ENCODE measurements around the gene ADAMTS16.

Gene ADAMTS16

DNA sequence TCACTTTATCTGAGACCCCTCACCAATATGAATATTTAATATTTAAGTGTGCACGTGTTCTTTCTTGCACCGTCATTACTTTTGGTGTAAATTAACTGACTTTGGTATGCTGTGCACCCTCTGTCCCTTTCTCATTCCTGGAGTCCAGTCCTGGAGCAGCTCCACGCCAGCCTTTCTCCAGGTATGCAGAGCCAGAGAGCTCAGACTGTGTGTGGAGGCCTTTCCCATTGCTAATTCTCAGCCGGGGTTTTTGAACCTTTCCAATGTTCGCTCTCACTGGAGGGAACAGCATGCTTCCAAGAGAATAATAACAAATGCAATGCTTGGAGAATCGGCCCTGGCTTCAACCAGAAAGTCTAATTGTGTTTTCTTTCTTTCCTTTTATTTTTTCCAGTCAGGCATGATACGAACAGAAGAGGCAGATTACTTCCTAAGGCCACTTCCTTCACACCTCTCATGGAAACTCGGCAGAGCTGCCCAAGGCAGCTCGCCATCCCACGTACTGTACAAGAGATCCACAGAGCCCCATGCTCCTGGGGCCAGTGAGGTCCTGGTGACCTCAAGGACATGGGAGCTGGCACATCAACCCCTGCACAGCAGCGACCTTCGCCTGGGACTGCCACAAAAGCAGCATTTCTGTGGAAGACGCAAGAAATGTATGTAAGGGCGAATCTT lies 41.7 kb downstream of the ADAMTS16 start:
- no peak overlapping the region for H3K4me3 ChIP-seq
- no peak overlapping the region for H3K27ac ChIP-seq

DNA sequence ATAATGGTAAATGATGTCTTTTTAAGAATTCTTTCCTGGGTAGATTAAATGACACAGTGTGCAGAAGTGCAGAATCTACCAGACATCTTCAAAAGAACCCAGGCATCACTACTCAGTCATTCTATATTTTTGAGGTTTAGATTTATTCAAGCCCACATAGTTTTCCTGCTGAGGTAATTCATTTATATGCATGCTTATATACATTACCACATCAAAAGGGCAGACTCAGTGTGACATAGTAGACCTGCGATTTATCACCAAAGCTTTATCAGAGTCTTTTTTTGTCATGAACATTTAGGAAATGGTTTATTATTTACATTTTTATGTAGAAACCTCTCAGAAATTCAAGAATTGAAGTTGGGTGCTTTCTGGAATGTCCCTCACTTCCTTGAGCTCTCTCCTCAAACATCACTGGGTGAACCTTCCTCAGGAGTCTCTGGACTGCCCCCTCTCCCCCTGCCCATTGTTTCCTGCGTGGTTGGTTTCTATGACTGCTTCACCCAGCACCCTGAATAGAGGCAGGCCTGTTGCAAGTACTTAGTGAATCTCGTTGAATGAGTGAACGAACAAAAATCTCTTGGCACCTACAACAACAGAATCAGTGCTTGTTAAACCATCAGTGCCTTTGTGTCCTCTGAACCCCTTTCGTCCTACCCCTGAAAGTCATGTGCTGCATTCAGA lies 42.5 kb downstream of the ADAMTS16 start:
- Histone ChIP-seq H3K27ac (no peak overlapping the region), H3K4me3 (no peak overlapping the region)

DNA sequence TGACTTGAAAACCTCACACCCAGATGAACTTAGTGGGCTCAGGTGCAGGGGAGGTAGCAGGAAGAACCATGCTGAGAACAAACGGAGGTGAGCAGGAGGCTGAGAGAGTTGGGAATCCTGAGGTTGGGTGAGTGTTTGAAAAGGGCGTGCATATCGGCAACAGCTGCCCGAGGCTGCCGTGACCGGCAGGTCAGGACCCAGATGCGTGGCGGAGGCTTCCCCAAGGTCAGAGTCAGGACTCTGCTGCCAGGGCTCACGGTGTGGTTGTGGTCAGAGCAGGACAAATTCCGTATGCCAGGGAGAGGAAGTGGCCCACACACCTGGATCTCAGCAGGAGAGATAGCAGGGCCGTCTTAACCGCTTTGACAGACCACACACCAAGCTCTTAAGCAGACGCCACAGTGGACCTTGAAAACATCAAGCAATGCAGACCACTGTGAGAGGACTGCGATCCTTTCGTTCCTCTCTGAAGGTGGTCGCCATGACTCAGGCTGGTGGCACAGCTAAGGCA lies 43.1 kb downstream of the ADAMTS16 start:
- Histone ChIP-seq H3K27ac (no peak overlapping the region), H3K4me3 (no peak overlapping the region)

GRCh38 chr5:5183933-5184332 lies 43.8 kb downstream of the ADAMTS16 start:
- no peak overlapping the region for H3K27ac ChIP-seq
- no peak overlapping the region for H3K4me3 ChIP-seq

- Histone ChIP-seq H3K4me3 (no peak overlapping the region), H3K27ac (no peak overlapping the region)
These were observed 48.4 kb downstream of the ADAMTS16 start for GRCh38 chr5:5188376-5189050.

- Histone ChIP-seq H3K27ac (no peak overlapping the region), H3K4me3 (no peak overlapping the region)
These were observed 48.9 kb downstream of the ADAMTS16 start for GRCh38 chr5:5189051-5189430.

DNA sequence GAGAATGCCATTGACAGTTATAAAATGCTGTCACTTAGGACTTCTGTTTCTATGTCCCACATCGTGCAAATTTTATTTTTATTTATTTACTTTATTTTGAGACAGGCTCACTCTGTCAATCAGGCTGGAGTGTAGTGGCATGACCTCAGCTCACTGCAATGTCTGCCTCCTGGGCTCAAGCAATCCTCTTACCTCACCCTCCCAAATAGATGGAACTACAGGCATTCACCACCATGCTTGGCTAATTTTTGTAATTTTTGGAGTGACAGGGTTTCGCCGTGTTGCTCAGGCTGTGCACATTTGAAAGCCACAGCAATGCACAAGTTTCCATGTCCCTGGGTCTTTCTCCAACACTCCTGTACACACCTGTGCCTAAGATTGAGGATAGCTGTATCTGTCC lies 51.8 kb downstream of the ADAMTS16 start:
- no peak overlapping the region for H3K4me3 ChIP-seq
- H3K27ac ChIP-seq = no peak overlapping the region

DNA sequence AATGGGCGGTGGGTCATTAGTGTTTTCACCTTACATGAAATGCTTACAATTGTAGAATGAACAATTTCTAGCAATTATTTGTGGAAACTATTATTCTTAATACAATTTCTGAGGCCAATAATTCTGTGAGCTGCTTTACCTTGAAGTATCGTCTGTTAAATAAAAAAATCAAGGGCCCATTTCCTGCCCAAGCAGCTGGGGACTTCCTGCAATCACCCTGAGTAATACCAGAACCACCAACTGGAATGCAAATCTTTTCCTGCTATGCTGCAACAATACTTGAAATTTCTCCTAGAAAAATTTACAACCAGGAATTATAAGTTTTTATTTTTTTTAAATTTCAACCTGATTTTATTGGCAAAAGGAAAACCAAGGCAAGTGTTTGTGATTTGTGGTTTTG lies 52.6 kb downstream of the ADAMTS16 start:
- no peak overlapping the region for H3K4me3 ChIP-seq
- no peak overlapping the region for H3K27ac ChIP-seq

GRCh38 chr5:5195128-5195918 lies 55.2 kb downstream of the ADAMTS16 start:
- no peak overlapping the region for H3K4me3 ChIP-seq
- no peak overlapping the region for H3K27ac ChIP-seq

GRCh38 chr5:5198135-5198534 lies 58.0 kb downstream of the ADAMTS16 start:
- Histone ChIP-seq H3K27ac (no peak overlapping the region), H3K4me3 (no peak overlapping the region)

GRCh38 chr5:5198815-5199214 lies 58.7 kb downstream of the ADAMTS16 start:
- no peak overlapping the region for H3K4me3 ChIP-seq

GRCh38 chr5:5199495-5199894 lies 59.4 kb downstream of the ADAMTS16 start:
- H3K4me3 ChIP-seq = no peak overlapping the region
- H3K27ac ChIP-seq = no peak overlapping the region

More at GRCh38 chr5:5198815-5199214, 58.7 kb downstream of the ADAMTS16 start:
- H3K27ac ChIP-seq = no peak overlapping the region

DNA sequence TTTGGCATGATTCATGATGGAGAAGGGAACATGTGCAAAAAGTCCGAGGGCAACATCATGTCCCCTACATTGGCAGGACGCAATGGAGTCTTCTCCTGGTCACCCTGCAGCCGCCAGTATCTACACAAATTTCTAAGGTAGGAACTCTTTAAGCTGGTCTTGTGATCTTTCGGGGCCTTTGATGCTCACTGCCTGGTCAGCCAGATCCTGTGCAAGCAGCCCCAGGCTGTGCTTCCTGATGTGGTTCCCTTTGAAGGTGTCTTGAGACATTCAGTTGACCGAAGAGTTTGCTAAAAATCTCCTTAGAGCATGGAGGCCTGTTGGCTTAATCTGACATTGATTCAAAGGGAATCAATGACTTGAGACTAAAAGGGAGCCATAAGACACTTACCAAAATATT lies 60.0 kb downstream of the ADAMTS16 start:
- Histone ChIP-seq H3K4me3 (no peak overlapping the region), H3K27ac (no peak overlapping the region)

GRCh38 chr5:5202321-5202720 lies 62.2 kb downstream of the ADAMTS16 start:
- Histone ChIP-seq H3K27ac (no peak overlapping the region), H3K4me3 (no peak overlapping the region)

DNA sequence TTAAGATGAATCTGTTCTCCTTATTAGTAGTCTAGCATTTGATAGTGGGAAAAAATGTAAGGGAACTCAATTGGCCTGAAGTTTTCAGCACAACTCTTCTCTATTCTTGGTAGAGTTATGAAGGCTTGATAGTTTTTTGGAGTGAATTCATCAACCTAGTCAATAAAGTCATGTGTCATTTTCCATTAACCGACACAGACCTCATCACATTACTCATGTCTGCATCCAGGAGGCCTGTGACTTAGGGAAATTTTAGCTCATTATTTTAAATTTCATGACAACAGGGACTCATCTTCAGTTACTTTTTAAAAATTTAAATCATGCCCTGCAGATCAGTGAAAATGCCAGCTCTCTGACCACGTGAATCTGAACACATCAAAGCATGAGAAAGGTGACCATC lies 63.3 kb downstream of the ADAMTS16 start:
- H3K4me3 ChIP-seq = no peak overlapping the region
- no peak overlapping the region for H3K27ac ChIP-seq

GRCh38 chr5:5207828-5208227 lies 67.7 kb downstream of the ADAMTS16 start:
- no peak overlapping the region for H3K27ac ChIP-seq
- H3K4me3 ChIP-seq = no peak overlapping the region

GRCh38 chr5:5209089-5209488 lies 69.0 kb downstream of the ADAMTS16 start:
- H3K27ac ChIP-seq = no peak overlapping the region
- no peak overlapping the region for H3K4me3 ChIP-seq

DNA sequence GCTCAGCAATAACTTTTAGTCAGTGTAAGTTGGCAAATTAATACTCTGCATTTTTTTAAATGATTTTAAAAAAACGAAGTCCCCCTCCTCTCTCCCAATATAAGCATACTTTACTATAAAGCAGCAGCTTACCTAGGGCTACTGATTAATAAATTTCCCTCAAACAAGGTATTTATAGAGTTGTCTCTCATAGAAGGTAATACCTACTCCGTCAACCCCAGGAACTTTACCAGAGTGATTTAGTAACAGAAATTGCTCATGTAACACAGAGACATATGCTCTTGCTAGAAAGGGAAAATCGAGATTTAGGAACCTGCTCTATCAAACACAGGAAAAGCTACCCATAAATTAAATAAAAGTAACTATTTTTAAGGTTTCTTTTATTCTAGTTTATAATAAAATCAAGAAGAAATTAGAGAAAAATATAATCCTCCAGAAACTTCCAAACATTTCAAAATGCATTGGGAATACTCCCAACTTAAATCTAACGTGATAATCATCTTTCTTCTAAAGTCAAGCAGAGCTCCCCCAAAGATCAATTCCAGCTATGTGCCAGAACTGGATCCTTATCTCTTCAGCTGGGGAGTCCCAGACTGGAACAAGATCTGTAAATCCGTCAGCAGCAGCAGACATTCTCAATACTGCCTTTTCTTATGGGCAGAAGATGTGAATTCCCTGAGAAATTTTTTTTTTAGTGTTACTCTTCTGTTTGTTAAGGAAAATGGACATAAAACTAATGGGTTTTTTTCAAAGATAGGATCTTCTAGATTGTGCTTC lies 69.6 kb downstream of the ADAMTS16 start:
- no peak overlapping the region for H3K27ac ChIP-seq
- H3K4me3 ChIP-seq = no peak overlapping the region

- no peak overlapping the region for H3K4me3 ChIP-seq
- no peak overlapping the region for H3K27ac ChIP-seq
These were observed 77.2 kb downstream of the ADAMTS16 start for GRCh38 chr5:5217371-5217770.

All from skin epidermis (tissue), 12 donors.